GM12878 (cell line): Measurements from ENCODE around the gene ROCK1. TPM values are rescaled to one million over a fixed set of nuclear protein-coding genes. Genes with fewer than 3 reads are reported as not detected.
A peak's percentile ranks its signal among the peaks of the same experiment; 100 is the strongest.

Experiments
- ATAC-seq: fragments of 200-7000 bp; cut with Tn5 transposase; 3 replicates; pipeline ENCODE4 v1.9.1; 2020; ENCODE audit warnings: mild to moderate bottlenecking, moderate library complexity
- BruUV-seq: library from RNA; stranded (reverse); fragments of 400-500 nt; replicated peaks from 2 replicates; lab custom pipeline; 2021; lab: Mats Ljungman, UMichigan
- CTCF ChIA-PET: fragments of 300-600 bp; sonication (Branson Sonifier 250); formaldehyde crosslinking; extraction: SDS; loops from one replicate; lab custom pipeline; 2021; ENCODE audit warnings: inconsistent platforms; lab: Yijun Ruan, JAX
- POLR2A ChIA-PET: fragments of 350-600 bp; formaldehyde crosslinking; extraction: SDS; loops from one replicate; lab custom pipeline; 2021; ENCODE audit warnings: inconsistent platforms; lab: Charles Lee
- RAD21 ChIA-PET: fragments of 300-600 bp; sonication (Branson Sonifier 250); formaldehyde crosslinking; loops from one replicate; lab custom pipeline; 2023; ENCODE audit warnings: antibody characterized with exemption; ENCODE audit not compliant: unreplicated experiment; lab: Charles Lee
- SMC1A ChIA-PET: fragments of 300-600 bp; sonication (Branson Sonifier 250); formaldehyde crosslinking; loops from one replicate; lab custom pipeline; 2023; ENCODE audit not compliant: unreplicated experiment, uncharacterized antibody; lab: Charles Lee
- DNase-seq: peaks from one replicate; pipeline ENCODE4 v3.0.0-alpha.2; 2011; ENCODE audit warnings: low read depth, low spot score
- FAIRE-seq: peaks from 3 replicates; lab custom pipeline; 2011; peaks lifted over from hg19 to GRCh38; lab: Jason Lieb, UNC
- H2AFZ ChIP-seq: 2 replicates; pipeline ENCODE4 v1.6.0; 2011; ENCODE audit warnings: low read depth, low read length, control low read depth; ENCODE audit not compliant: control insufficient read depth
- H3K27ac ChIP-seq: 2 replicates; pipeline ENCODE4 v1.5.1; 2011; ENCODE audit warnings: control low read depth; ENCODE audit not compliant: control insufficient read depth, insufficient read depth
- H3K27me3 ChIP-seq, 2 experiments: replicated peaks in 1 of 2; 2 replicates each; pipeline versions ENCODE4 v1.6.0 to v1.6.1; 2011; ENCODE audit warnings: low read length in 1 of 2; ENCODE audit not compliant: control insufficient read depth in 2 of 2, insufficient read depth in 2 of 2
- H3K36me3 ChIP-seq, 2 experiments: 2 replicates each; pipeline ENCODE4 v1.5.1; 2011; ENCODE audit warnings: low read length in 1 of 2; ENCODE audit not compliant: control insufficient read depth in 2 of 2, insufficient read depth in 2 of 2
- H3K4me1 ChIP-seq: 2 replicates; pipeline ENCODE4 v1.6.1; 2011; ENCODE audit warnings: mild to moderate bottlenecking, low read length, moderate library complexity, mixed read lengths; ENCODE audit not compliant: control insufficient read depth, insufficient read depth
- H3K4me2 ChIP-seq: 2 replicates; pipeline ENCODE4 v1.6.0; 2011; ENCODE audit warnings: control low read depth; ENCODE audit not compliant: control insufficient read depth, insufficient read depth
- H3K4me3 ChIP-seq: fragments of 200-600 bp; sonication (generic); 2 replicates; pipeline ENCODE4 v1.5.1; 2016
- H3K79me2 ChIP-seq: 2 replicates; pipeline ENCODE4 v1.6.0; 2011; ENCODE audit warnings: low read length; ENCODE audit not compliant: control insufficient read depth, insufficient read depth
- H3K9ac ChIP-seq: 2 replicates; pipeline ENCODE4 v1.8.0; 2011; ENCODE audit warnings: low read length, control low read depth, mixed read lengths; ENCODE audit not compliant: control insufficient read depth, insufficient read depth
- H3K9me3 ChIP-seq: replicated peaks from 3 replicates; pipeline ENCODE4 v1.5.1; 2011; ENCODE audit warnings: mild to moderate bottlenecking, low read length; ENCODE audit not compliant: control insufficient read depth, insufficient read depth
- H4K20me1 ChIP-seq: 2 replicates; pipeline ENCODE4 v1.6.0; 2011; ENCODE audit not compliant: control insufficient read depth, insufficient read depth
- BHLHE40 ChIP-seq, 2 experiments: fragments of 450-650 bp in 1 of 2; IDR thresholded peaks; 2 replicates each; pipeline ENCODE4 v1.6.1; 2011 to 2017; ENCODE audit warnings: low read depth in 2 of 2, borderline replicate concordance in 1 of 2, improper control_type of control experiment in 1 of 2, low read length in 1 of 2, mild to moderate bottlenecking in 1 of 2
- CBX5 ChIP-seq: sonication (generic); IDR thresholded peaks from 2 replicates; pipeline ENCODE4 v1.6.1; 2016; ENCODE audit warnings: low read depth, moderate library complexity, mild to moderate bottlenecking, inconsistent platforms
- E2F8 ChIP-seq: fragments of 450-650 bp; IDR thresholded peaks from 2 replicates; pipeline ENCODE4 v1.6.1; 2018; ENCODE audit warnings: mild to moderate bottlenecking, low read depth, moderate library complexity; ENCODE audit not compliant: partially characterized antibody
- ETV6 ChIP-seq, 2 experiments: fragments of 450-650 bp in 1 of 2; IDR thresholded peaks in 1 of 2; conservative IDR thresholded peaks in 1 of 2; 2 replicates each; pipeline ENCODE4 v1.6.1; 2014; ENCODE audit warnings: antibody characterized with exemption in 1 of 2, borderline replicate concordance in 1 of 2, low read depth in 1 of 2, mild to moderate bottlenecking in 1 of 2, moderate library complexity in 1 of 2
- FOXK2 ChIP-seq: fragments of 450-650 bp; IDR thresholded peaks from 2 replicates; pipeline ENCODE4 v1.6.1; 2017; ENCODE audit warnings: mild to moderate bottlenecking, moderate library complexity
- HDAC6 ChIP-seq: fragments of 200-600 bp; sonication (generic); IDR thresholded peaks from one replicate; pipeline ENCODE4 v1.8.0; 2017; ENCODE audit warnings: antibody characterized with exemption; ENCODE audit not compliant: unreplicated experiment
- IKZF1 ChIP-seq: fragments of 450-650 bp; conservative IDR thresholded peaks from 2 replicates; pipeline ENCODE4 v1.6.1; 2017; ENCODE audit warnings: antibody characterized with exemption, mild to moderate bottlenecking
- IRF4 ChIP-seq: IDR thresholded peaks from 2 replicates; pipeline ENCODE4 v1.6.1; 2011; ENCODE audit warnings: low read depth, low read length
- KLF5 ChIP-seq: fragments of 450-650 bp; IDR thresholded peaks from 2 replicates; pipeline ENCODE4 v1.6.1; 2014; ENCODE audit warnings: mild to moderate bottlenecking; ENCODE audit not compliant: partially characterized antibody
- MYC ChIP-seq: IDR thresholded peaks from 2 replicates; pipeline ENCODE4 v1.6.1; 2011; ENCODE audit warnings: mild to moderate bottlenecking, low read length, moderate library complexity, inconsistent platforms; ENCODE audit not compliant: insufficient read depth, insufficient replicate concordance, insufficient read length, severe bottlenecking
- NBN ChIP-seq: fragments of 450-650 bp; IDR thresholded peaks from 2 replicates; pipeline ENCODE4 v1.6.1; 2016
- NFIC ChIP-seq: IDR thresholded peaks from 2 replicates; pipeline ENCODE4 v1.6.1; 2012; ENCODE audit warnings: low read depth, mild to moderate bottlenecking, inconsistent platforms, low read length, moderate library complexity
- PAX5 ChIP-seq: IDR thresholded peaks from 2 replicates; pipeline ENCODE4 v1.6.1; 2011; ENCODE audit warnings: low read depth, low read length, borderline replicate concordance
- RAD51 ChIP-seq: fragments of 450-650 bp; IDR thresholded peaks from 2 replicates; pipeline ENCODE4 v1.6.1; 2016; ENCODE audit warnings: moderate library complexity, mild to moderate bottlenecking, inconsistent platforms
- SPI1 ChIP-seq: IDR thresholded peaks from 2 replicates; pipeline ENCODE4 v1.6.1; 2011; ENCODE audit warnings: low read depth, mild to moderate bottlenecking, low read length, moderate library complexity, borderline replicate concordance; ENCODE audit not compliant: insufficient read depth
- SUPT20H ChIP-seq: IDR thresholded peaks from 2 replicates; pipeline ENCODE4 v1.6.1; 2011; ENCODE audit warnings: low read depth, mild to moderate bottlenecking, low read length, moderate library complexity, borderline replicate concordance; ENCODE audit not compliant: control insufficient read depth
- SUZ12 ChIP-seq: fragments of 200-600 bp; sonication (generic); IDR thresholded peaks from one replicate; pipeline ENCODE4 v1.6.1; 2018; ENCODE audit warnings: antibody characterized with exemption, mild to moderate bottlenecking; ENCODE audit not compliant: unreplicated experiment
- ZNF207 ChIP-seq: fragments of 450-650 bp; IDR thresholded peaks from 2 replicates; pipeline ENCODE4 v1.6.1; 2014; ENCODE audit warnings: antibody characterized with exemption, mild to moderate bottlenecking, borderline replicate concordance
- WGBS: methylation state at CpG from one replicate; pipeline ENCODE4 v1.1.6; 2016; ENCODE audit warnings: low lambda C conversion rate; ENCODE audit not compliant: insufficient replicate concordance, insufficient coverage; ENCODE audit errors: missing lambda C conversion rate; 5-methylcytosine and 5-hydroxymethylcytosine counted together
- in situ Hi-C: fragments of 300-500 bp; cut with MboI; formaldehyde crosslinking; loops from 9 replicates; pipeline ENCODE4 v1.14.3; 2018; ENCODE audit warnings: mixed read lengths
- intact Hi-C: fragments of 100-400 bp; cut with micrococcal nuclease; formaldehyde crosslinking; loops from one replicate; pipeline ENCODE4 v1.14.2; 2022; ENCODE audit not compliant: unreplicated experiment
- polyA plus RNA-seq, 11 experiments: library from polyadenylated mRNA; depleted of rRNA in 4 of 11; unstranded in 6 of 11; stranded (reverse) in 5 of 11; fragments of >200 nt; fragmentation: Nextera tagmentation in 4 of 11; fragmentation: Illumina TruSeq in 1 of 11; extraction: Ambion mirVana in 4 of 11; extraction: Trizol in 1 of 11; gene quantifications; 1 replicate in 1 of 11; 2 replicates in 10 of 11; pipeline versions ENCODE4 v1.2.1 to v1.2.3, GENCODE V29; 2011 to 2016; ENCODE audit warnings: inconsistent platforms in 2 of 11, missing spikeins in 2 of 11, low read depth in 1 of 11
- total RNA-seq, 4 experiments: library from RNA; depleted of rRNA in 3 of 4; stranded (reverse); fragments of >200 nt in 3 of 4; fragmentation: Illumina TruSeq in 1 of 4; extraction: Trizol in 1 of 4; gene quantifications; 2 replicates each; pipeline versions ENCODE4 v1.2.1 to v1.2.3, GENCODE V29; 2013 to 2021

ROCK1 gene
- total and polyA plus RNA-seq, 10 of the 15 experiments (the other 5 are each of a cell fraction or from before 2014, with no cell fraction given) = 14.8 to 46.6 (median 29.5) TPM

- TF ChIP-seq KLF5 (no peak), ZNF207 (no peak), E2F8 (no peak), CBX5 (no peak), HDAC6 (no peak), SUZ12 (no peak), SUPT20H (no peak), IRF4 (no peak), NFIC (no peak)
- TF ChIP-seq, all 136 proteins: peak for 0
These were observed 11.5 kb downstream of the ROCK1 start (continued) for GRCh38 chr18:21100146-21100545.

GRCh38 chr18:21099442-21099841 is 12.2 kb downstream of the ROCK1 start:
- Histone ChIP-seq H3K9me3 (peaks cover 3% of the 10 kb centered on the region), H3K4me1 (peaks cover 6% of the 10 kb centered on the region), H3K79me2 (peaks cover 91% of the 10 kb centered on the region), H2AFZ (no peak overlapping the region; the same call in 1 of the 2 replicates), H3K4me3 (peak overlapping the region; percentile 52), H3K36me3 (0 out of 4 replicates have a peak, but pooled peaks cover 0 to 3% of the 10 kb centered on the region in 2 experiments), H4K20me1 (no peaks in the 10 kb centered on the region; the same call in 1 of the 2 replicates), H3K4me2 (peak overlapping the region; percentile 85), H3K27ac (peak overlapping the region; percentile 42), H3K9ac (no peak overlapping the region), H3K27me3 (no peaks in the 10 kb centered on the region)
- ChIA-PET POLR2A (interaction anchor here (1.0 to 1.5 kb wide), 5 partner anchors 9 to 34 kb away, joined by 3 to 12 read pairs (median 3); partner anchors contain the start of gene ROCK1), CTCF (interaction anchor here (1.5 to 1.9 kb wide), 2 partner anchors 9 to 111 kb away, joined by 3 to 5 read pairs; no protein-coding TSS in a partner anchor), RAD21 (interaction anchor here (0.6 kb wide), 1 partner anchor 27 kb away, joined by 3 read pairs; no protein-coding TSS in a partner anchor), SMC1A (interaction anchor here (1.1 to 2.2 kb wide), 2 partner anchors 9 to 10 kb away, joined by 7 to 8 read pairs; no protein-coding TSS in a partner anchor)
- TF ChIP-seq PAX5 = peak; percentile 69; the same call in 1 of the 2 replicates
- no peak for TF ChIP-seq HDAC6
- peak; percentile 80 to 90 for TF ChIP-seq BHLHE40 (IDR thresholded peaks at IDR 0.05; ENCODE audit: borderline replicate concordance in 1 of 2, low read depth in 2 of 2, low read length in 1 of 2)
- 0 out of 2 replicates have a peak, but pooled peaks have one; percentile 19 for TF ChIP-seq NBN
- no peak for TF ChIP-seq IRF4
- peak; percentile 26; the same call in 1 of the 2 replicates for TF ChIP-seq IKZF1
- no peak for TF ChIP-seq FOXK2
- peak; percentile 56; the same call in 1 of the 2 replicates for TF ChIP-seq RAD51
- TF ChIP-seq MYC = no peak
- TF ChIP-seq SPI1 = peak; percentile 16; the same call in 1 of the 2 replicates
- no peak for TF ChIP-seq ETV6 (conservative IDR thresholded peaks at IDR 0.05 in 1 of 2, IDR thresholded peaks at IDR 0.05 in 1 of 2; ENCODE audit: borderline replicate concordance in 1 of 2, low read depth in 1 of 2)
- ATAC-seq = peak; percentile 78
- 11% methylated on average over 9 of the region's 9 CpGs for WGBS
- peak; percentile 52 for FAIRE-seq
- intact Hi-C loops = no loop called here
- no TSS peak for BruUV-seq
- DNase-seq = no peak
- in situ Hi-C loops = loop anchor here (5.0 to 25.0 kb wide), 3 partner anchors 52 to 105 kb away; no protein-coding TSS in a partner anchor
